Measurements from ENCODE around the gene IQGAP1. TPM values are rescaled to one million over a fixed set of nuclear protein-coding genes. Genes with fewer than 3 reads are reported as not detected.
"Not testable (repeated sequence)": the region's sequence is repeated elsewhere in the genome, so short reads cannot be mapped to it uniquely, and the experiment has no call there.

Gene IQGAP1
- total and polyA plus RNA-seq, 2 donors, result 131 to 144 TPM

GRCh38 chr15:90511211-90511618 is 123.2 kb downstream of the IQGAP1 start:
- not testable (repeated sequence) for H3K36me3 ChIP-seq (ENCODE audit: control insufficient read depth in 2 of 2, insufficient read depth in 2 of 2, low read length in 1 of 2); H3K4me1 ChIP-seq (ENCODE audit: control insufficient read depth in 2 of 2, insufficient read depth in 2 of 2, low read length in 2 of 2); DNase-seq (ENCODE audit: low read depth in 6 of 9, low spot score in 9 of 9); H3K27ac ChIP-seq (ENCODE audit: low read depth in 1 of 2, low read length in 1 of 2); H3K9me3 ChIP-seq (ENCODE audit: control insufficient read depth in 2 of 2, insufficient read depth in 1 of 2, low read length in 1 of 2); H3K4me3 ChIP-seq (ENCODE audit: low read length in 2 of 2); H3K27me3 ChIP-seq (ENCODE audit: control insufficient read depth in 2 of 2, insufficient read depth in 1 of 2, low read length in 1 of 2)
- 51% methylated on average over 13 of the region's 13 CpGs for WGBS

- no peaks in the 10 kb centered on the region for H3K4me1 ChIP-seq (ENCODE audit: control insufficient read depth in 2 of 2, insufficient read depth in 2 of 2, low read length in 2 of 2)
- 30% methylated on average over 2 of the region's 2 CpGs for whole genome bisulfite sequencing
- H3K27ac ChIP-seq (ENCODE audit: low read depth in 1 of 2, low read length in 1 of 2), result no peak overlapping the region
- H3K4me3 ChIP-seq (ENCODE audit: low read length in 2 of 2), result no peak overlapping the region
- H3K36me3 ChIP-seq (ENCODE audit: control insufficient read depth in 2 of 2, insufficient read depth in 2 of 2, low read length in 1 of 2), result no peaks in the 10 kb centered on the region
- no peaks in the 10 kb centered on the region for H3K9me3 ChIP-seq (ENCODE audit: control insufficient read depth in 2 of 2, insufficient read depth in 1 of 2, low read length in 1 of 2)
- H3K27me3 ChIP-seq (ENCODE audit: control insufficient read depth in 2 of 2, insufficient read depth in 1 of 2, low read length in 1 of 2), result no peaks in the 10 kb centered on the region
- no peak for DNase-seq (ENCODE audit: low read depth in 6 of 9, low spot score in 9 of 9)
Observed at GRCh38 chr15:90512276-90512675, 124.2 kb downstream of the IQGAP1 start.

- H3K27ac ChIP-seq (ENCODE audit: low read depth in 1 of 2, low read length in 1 of 2), result no peak overlapping the region
- H3K9me3 ChIP-seq (ENCODE audit: control insufficient read depth in 2 of 2, insufficient read depth in 1 of 2, low read length in 1 of 2), result no peaks in the 10 kb centered on the region
- no peaks in the 10 kb centered on the region for H3K36me3 ChIP-seq (ENCODE audit: control insufficient read depth in 2 of 2, insufficient read depth in 2 of 2, low read length in 1 of 2)
- no peak overlapping the region for H3K4me3 ChIP-seq (ENCODE audit: low read length in 2 of 2)
- no peak for DNase-seq (ENCODE audit: low read depth in 6 of 9, low spot score in 9 of 9)
- WGBS, result 94% methylated on average over 3 of the region's 3 CpGs
- H3K4me1 ChIP-seq (ENCODE audit: control insufficient read depth in 2 of 2, insufficient read depth in 2 of 2, low read length in 2 of 2), result no peaks in the 10 kb centered on the region
- H3K27me3 ChIP-seq (ENCODE audit: control insufficient read depth in 2 of 2, insufficient read depth in 1 of 2, low read length in 1 of 2), result no peaks in the 10 kb centered on the region
Observed at GRCh38 chr15:90512981-90513380, 124.9 kb downstream of the IQGAP1 start.

- Histone ChIP-seq H3K9me3 (ENCODE audit: control insufficient read depth in 2 of 2, insufficient read depth in 1 of 2, low read length in 1 of 2) (no peaks in the 10 kb centered on the region), H3K4me1 (ENCODE audit: control insufficient read depth in 2 of 2, insufficient read depth in 2 of 2, low read length in 2 of 2) (no peaks in the 10 kb centered on the region)
- 97% methylated on average over 2 of the region's 2 CpGs for whole genome bisulfite sequencing
Observed at GRCh38 chr15:90513448-90513847, 125.4 kb downstream of the IQGAP1 start.

GRCh38 chr15:90513893-90514292 is 125.9 kb downstream of the IQGAP1 start:
- H3K4me3 ChIP-seq (ENCODE audit: low read length in 2 of 2); H3K9me3 ChIP-seq (ENCODE audit: control insufficient read depth in 2 of 2, insufficient read depth in 1 of 2, low read length in 1 of 2); H3K27me3 ChIP-seq (ENCODE audit: control insufficient read depth in 2 of 2, insufficient read depth in 1 of 2, low read length in 1 of 2); DNase-seq (ENCODE audit: low read depth in 6 of 9, low spot score in 9 of 9); H3K27ac ChIP-seq (ENCODE audit: low read depth in 1 of 2, low read length in 1 of 2); H3K36me3 ChIP-seq (ENCODE audit: control insufficient read depth in 2 of 2, insufficient read depth in 2 of 2, low read length in 1 of 2); H3K4me1 ChIP-seq (ENCODE audit: control insufficient read depth in 2 of 2, insufficient read depth in 2 of 2, low read length in 2 of 2): not testable (repeated sequence)
- 98% methylated on average over 2 of the region's 2 CpGs for WGBS

More at GRCh38 chr15:90513448-90513847, 125.4 kb downstream of the IQGAP1 start:
- Histone ChIP-seq H3K27ac (ENCODE audit: low read depth in 1 of 2, low read length in 1 of 2) (no peak overlapping the region), H3K36me3 (ENCODE audit: control insufficient read depth in 2 of 2, insufficient read depth in 2 of 2, low read length in 1 of 2) (no peaks in the 10 kb centered on the region), H3K27me3 (ENCODE audit: control insufficient read depth in 2 of 2, insufficient read depth in 1 of 2, low read length in 1 of 2) (no peaks in the 10 kb centered on the region), H3K4me3 (ENCODE audit: low read length in 2 of 2) (no peak overlapping the region)
- DNase-seq (ENCODE audit: low read depth in 6 of 9, low spot score in 9 of 9), result no peak

GRCh38 chr15:90519688-90520087 is 131.6 kb downstream of the IQGAP1 start:
- WGBS, result 91% methylated on average over 1 of the region's 1 CpG
- no peaks in the 10 kb centered on the region for H3K9me3 ChIP-seq (ENCODE audit: control insufficient read depth in 2 of 2, insufficient read depth in 1 of 2, low read length in 1 of 2)
- no peaks in the 10 kb centered on the region for H3K36me3 ChIP-seq (ENCODE audit: control insufficient read depth in 2 of 2, insufficient read depth in 2 of 2, low read length in 1 of 2)
- H3K27me3 ChIP-seq (ENCODE audit: control insufficient read depth in 2 of 2, insufficient read depth in 1 of 2, low read length in 1 of 2), result no peaks in the 10 kb centered on the region
- no peak overlapping the region for H3K4me3 ChIP-seq (ENCODE audit: low read length in 2 of 2)
- no peak overlapping the region for H3K27ac ChIP-seq (ENCODE audit: low read depth in 1 of 2, low read length in 1 of 2)
- no peak for DNase-seq (ENCODE audit: low read depth in 6 of 9, low spot score in 9 of 9)
- H3K4me1 ChIP-seq (ENCODE audit: control insufficient read depth in 2 of 2, insufficient read depth in 2 of 2, low read length in 2 of 2), result no peaks in the 10 kb centered on the region

GRCh38 chr15:90520365-90520764 is 132.3 kb downstream of the IQGAP1 start:
- Histone ChIP-seq H3K27ac (ENCODE audit: low read depth in 1 of 2, low read length in 1 of 2) (no peak overlapping the region), H3K4me1 (ENCODE audit: control insufficient read depth in 2 of 2, insufficient read depth in 2 of 2, low read length in 2 of 2) (no peaks in the 10 kb centered on the region), H3K27me3 (ENCODE audit: control insufficient read depth in 2 of 2, insufficient read depth in 1 of 2, low read length in 1 of 2) (no peaks in the 10 kb centered on the region), H3K9me3 (ENCODE audit: control insufficient read depth in 2 of 2, insufficient read depth in 1 of 2, low read length in 1 of 2) (no peaks in the 10 kb centered on the region), H3K4me3 (ENCODE audit: low read length in 2 of 2) (no peak overlapping the region), H3K36me3 (ENCODE audit: control insufficient read depth in 2 of 2, insufficient read depth in 2 of 2, low read length in 1 of 2) (no peaks in the 10 kb centered on the region)
- DNase-seq (ENCODE audit: low read depth in 6 of 9, low spot score in 9 of 9), result no peak
- WGBS, result 92% methylated on average over 5 of the region's 5 CpGs

- Histone ChIP-seq H3K4me1 (ENCODE audit: control insufficient read depth in 2 of 2, insufficient read depth in 2 of 2, low read length in 2 of 2) (no peaks in the 10 kb centered on the region), H3K27me3 (ENCODE audit: control insufficient read depth in 2 of 2, insufficient read depth in 1 of 2, low read length in 1 of 2) (no peaks in the 10 kb centered on the region), H3K36me3 (ENCODE audit: control insufficient read depth in 2 of 2, insufficient read depth in 2 of 2, low read length in 1 of 2) (no peaks in the 10 kb centered on the region), H3K9me3 (ENCODE audit: control insufficient read depth in 2 of 2, insufficient read depth in 1 of 2, low read length in 1 of 2) (no peaks in the 10 kb centered on the region), H3K4me3 (ENCODE audit: low read length in 2 of 2) (no peak overlapping the region), H3K27ac (ENCODE audit: low read depth in 1 of 2, low read length in 1 of 2) (no peak overlapping the region)
- WGBS, result 99% methylated on average over 3 of the region's 3 CpGs
- DNase-seq (ENCODE audit: low read depth in 6 of 9, low spot score in 9 of 9), result no peak
Observed at GRCh38 chr15:90523373-90523772, 135.3 kb downstream of the IQGAP1 start.

GRCh38 chr15:90524018-90524803 is 136.2 kb downstream of the IQGAP1 start:
- 94% methylated on average over 6 of the region's 6 CpGs for WGBS
- not testable (repeated sequence) for DNase-seq (ENCODE audit: low read depth in 6 of 9, low spot score in 9 of 9); H3K9me3 ChIP-seq (ENCODE audit: control insufficient read depth in 2 of 2, insufficient read depth in 1 of 2, low read length in 1 of 2); H3K27ac ChIP-seq (ENCODE audit: low read depth in 1 of 2, low read length in 1 of 2); H3K27me3 ChIP-seq (ENCODE audit: control insufficient read depth in 2 of 2, insufficient read depth in 1 of 2, low read length in 1 of 2); H3K4me3 ChIP-seq (ENCODE audit: low read length in 2 of 2); H3K36me3 ChIP-seq (ENCODE audit: control insufficient read depth in 2 of 2, insufficient read depth in 2 of 2, low read length in 1 of 2); H3K4me1 ChIP-seq (ENCODE audit: control insufficient read depth in 2 of 2, insufficient read depth in 2 of 2, low read length in 2 of 2)

Data from thymus (tissue), 11 donors.